K562 (cell line): ENCODE data around the gene PPY. TPM values are rescaled to one million over a fixed set of nuclear protein-coding genes. Genes with fewer than 3 reads are reported as not detected.

ENCODE experiments used
- ATAC-seq: fragments of 200-7000 bp; cut with Tn5 transposase; 3 replicates; pipeline ENCODE4 v1.9.1; 2020; ENCODE audit warnings: moderate library complexity
- BruUV-seq: library from RNA; stranded (reverse); fragments of 400-500 nt; replicated peaks from 2 replicates; lab custom pipeline; 2021; lab: Mats Ljungman, UMichigan
- CTCF ChIA-PET: fragments of 300-600 bp; formaldehyde crosslinking; extraction: SDS; loops from one replicate; lab custom pipeline; 2021; ENCODE audit warnings: low intra/inter-chr PET ratio; lab: Yijun Ruan, JAX
- POLR2A ChIA-PET: fragments of 300-600, 350-650 bp; sonication (Branson Sonifier 250); formaldehyde crosslinking; extraction: SDS; loops from one replicate; lab custom pipeline; 2021; ENCODE audit warnings: antibody characterized with exemption, inconsistent platforms; lab: Yijun Ruan, JAX
- DNase-seq, 4 experiments: peaks; one replicate each; pipeline versions ENCODE4 v3.0.0 to v3.0.0-alpha.2; 2011 to 2018; ENCODE audit warnings: low spot score in 3 of 4, mixed read lengths in 3 of 4; ENCODE audit errors: extremely low read depth in 1 of 4
- FAIRE-seq: peaks from 2 replicates; lab custom pipeline; 2011; peaks lifted over from hg19 to GRCh38; lab: Jason Lieb, UNC
- H2AFZ ChIP-seq: 2 replicates; pipeline ENCODE4 v1.6.0; 2011; ENCODE audit warnings: low read depth, low read length, control low read depth, inconsistent platforms
- H3K27ac ChIP-seq: fragments of 200-600 bp; 3 replicates; pipeline ENCODE4 v1.8.0; 2011; ENCODE audit warnings: low read depth, mild to moderate bottlenecking, control low read depth, inconsistent platforms, low read length, moderate library complexity, mixed read lengths; ENCODE audit errors: extremely low read depth
- H3K27me3 ChIP-seq, 2 experiments: fragments of 300-600 bp in 1 of 2; 2 replicates in 1 of 2; 3 replicates in 1 of 2; pipeline versions ENCODE4 v1.6.0 to v1.8.0; 2011; ENCODE audit warnings: inconsistent platforms in 2 of 2, low read length in 2 of 2, mild to moderate bottlenecking in 1 of 2, mixed read lengths in 1 of 2, moderate library complexity in 1 of 2; ENCODE audit not compliant: control insufficient read depth in 2 of 2, insufficient read depth in 2 of 2
- H3K36me3 ChIP-seq: fragments of 300-600 bp; 3 replicates; pipeline ENCODE4 v1.8.0; 2011; ENCODE audit warnings: mild to moderate bottlenecking, low read length, inconsistent platforms; ENCODE audit not compliant: control insufficient read depth, insufficient read depth
- H3K4me1 ChIP-seq, 2 experiments: fragments of 200-600 bp in 1 of 2; replicated peaks in 1 of 2; 2 replicates in 1 of 2; 3 replicates in 1 of 2; pipeline versions ENCODE4 v1.5.1 to v1.8.0; 2011; ENCODE audit warnings: inconsistent platforms in 2 of 2, low read length in 2 of 2, mild to moderate bottlenecking in 1 of 2, mixed read lengths in 1 of 2, moderate library complexity in 1 of 2; ENCODE audit not compliant: control insufficient read depth in 2 of 2, insufficient read depth in 2 of 2
- H3K4me2 ChIP-seq: 2 replicates; pipeline ENCODE4 v1.6.1; 2011; ENCODE audit warnings: low read length, control low read depth, inconsistent platforms, mixed read lengths; ENCODE audit not compliant: insufficient read depth
- H3K4me3 ChIP-seq: fragments of 200-600 bp; sonication (generic), shearing (Covaris generic); 2 replicates; pipeline ENCODE4 v1.5.1; 2016; ENCODE audit warnings: control low read depth, inconsistent platforms
- H3K79me2 ChIP-seq: fragments of 200-600 bp; 3 replicates; pipeline ENCODE4 v1.8.0; 2011; ENCODE audit warnings: low read length, inconsistent platforms; ENCODE audit not compliant: control insufficient read depth, insufficient read depth
- H3K9ac ChIP-seq, 2 experiments: 2 replicates each; pipeline versions ENCODE4 v1.6.0 to v1.6.1; 2011; ENCODE audit warnings: low read depth in 2 of 2, low read length in 2 of 2, control low read depth in 1 of 2, inconsistent platforms in 1 of 2, mild to moderate bottlenecking in 1 of 2, mixed read lengths in 1 of 2; ENCODE audit not compliant: insufficient read depth in 1 of 2
- H3K9me1 ChIP-seq: one replicate; pipeline ENCODE4 v1.6.0; 2011; ENCODE audit warnings: inconsistent platforms, mild to moderate bottlenecking, low read length, moderate library complexity; ENCODE audit not compliant: control insufficient read depth, insufficient read depth
- H3K9me3 ChIP-seq: replicated peaks from 2 replicates; pipeline ENCODE4 v1.5.1; 2011; ENCODE audit warnings: low read depth, low read length, inconsistent platforms; ENCODE audit not compliant: control insufficient read depth, insufficient read depth
- H4K20me1 ChIP-seq: replicated peaks from 2 replicates; pipeline ENCODE4 v1.6.1; 2011; ENCODE audit warnings: low read length, inconsistent platforms, mixed read lengths; ENCODE audit not compliant: control insufficient read depth, insufficient read depth
- E2F5 ChIP-seq: sonication (generic); formaldehyde crosslinking; IDR thresholded peaks from 2 replicates; pipeline ENCODE4 v1.8.0; 2022; ENCODE audit warnings: mild to moderate bottlenecking, missing genetic modification reagents
- MCM3 ChIP-seq: fragments of 450-650 bp; IDR thresholded peaks from 2 replicates; pipeline ENCODE4 v1.6.1; 2016
- RNF2 ChIP-seq: sonication (generic); IDR thresholded peaks from 2 replicates; pipeline ENCODE4 v1.6.1; 2016
- SIX5 ChIP-seq, 2 experiments: IDR thresholded peaks; 2 replicates each; pipeline ENCODE4 v1.6.1; 2011; ENCODE audit warnings: low read length in 2 of 2, borderline replicate concordance in 1 of 2, low read depth in 1 of 2, mild to moderate bottlenecking in 1 of 2, moderate library complexity in 1 of 2; ENCODE audit not compliant: insufficient read depth in 1 of 2
- SP2 ChIP-seq: IDR thresholded peaks from 2 replicates; pipeline ENCODE4 v1.6.1; 2011; ENCODE audit warnings: mild to moderate bottlenecking, low read depth, low read length, moderate library complexity; ENCODE audit not compliant: poor library complexity, severe bottlenecking; ENCODE audit errors: extremely low read depth
- TAF1 ChIP-seq: IDR thresholded peaks from 2 replicates; pipeline ENCODE4 v1.6.1; 2011; ENCODE audit warnings: mild to moderate bottlenecking, low read length, moderate library complexity; ENCODE audit not compliant: insufficient read depth, control insufficient read depth, severe bottlenecking; ENCODE audit errors: extremely low read depth
- ZNF174 ChIP-seq: fragments of 250-450 bp; sonication (Bioruptor Pico); IDR thresholded peaks from 2 replicates; pipeline ENCODE4 v1.4.0; 2020; ENCODE audit warnings: mild to moderate bottlenecking
- ZNF274 ChIP-seq: IDR thresholded peaks from 2 replicates; pipeline ENCODE4 v1.6.1; 2011; ENCODE audit warnings: low read depth, mild to moderate bottlenecking, low read length, moderate library complexity, borderline replicate concordance
- WGBS: fragments of 100-300 bp; shearing (Covaris generic); methylation state at CpG from one replicate; pipeline ENCODE4 v1.1.6; 2016; ENCODE audit warnings: low coverage, mixed read lengths; ENCODE audit not compliant: insufficient coverage; ENCODE audit errors: missing lambda C conversion rate; 5-methylcytosine and 5-hydroxymethylcytosine counted together
- in situ Hi-C: fragments of 300-500 bp; cut with MboI; formaldehyde crosslinking; loops from 4 replicates; pipeline ENCODE4 v1.15.0; 2018; ENCODE audit warnings: inconsistent platforms, mixed read lengths
- intact Hi-C: fragments of 100-400 bp; cut with micrococcal nuclease; formaldehyde crosslinking; loops from 2 replicates; pipeline ENCODE4 v1.14.2; 2022
- polyA plus RNA-seq, 8 experiments: library from polyadenylated mRNA; depleted of rRNA in 4 of 8; stranded (reverse) in 5 of 8; unstranded in 3 of 8; fragments of >200 nt; fragmentation: Nextera tagmentation in 2 of 8; fragmentation: Illumina TruSeq in 1 of 8; extraction: Ambion mirVana in 2 of 8; extraction: Trizol in 1 of 8; gene quantifications; 2 replicates each; pipeline versions ENCODE4 v1.2.1 to v1.2.3, GENCODE V29; 2011 to 2014; ENCODE audit warnings: inconsistent platforms in 1 of 8, missing spikeins in 1 of 8
- total RNA-seq, 7 experiments: library from RNA; depleted of rRNA in 6 of 7; stranded (reverse); fragments of >200 nt in 6 of 7; fragmentation: Illumina TruSeq in 2 of 7; extraction: Trizol in 2 of 7; gene quantifications; 2 replicates each; pipeline versions ENCODE4 v1.2.1 to v1.2.3, GENCODE V29; 2011 to 2021; ENCODE audit warnings: low replicate concordance in 1 of 7
- TF ChIP-seq, protein P1 (sequence below): fragments of 250-450 bp; sonication (Bioruptor Pico); IDR thresholded peaks from 2 replicates; pipeline ENCODE4 v1.4.0; 2020; ENCODE audit warnings: mild to moderate bottlenecking
- TF ChIP-seq, protein P2 (sequence below): sonication (generic); formaldehyde crosslinking; IDR thresholded peaks from 2 replicates; pipeline ENCODE4 v1.8.0; 2022; ENCODE audit warnings: mild to moderate bottlenecking, missing genetic modification reagents, borderline replicate concordance

PPY gene
- total and polyA plus RNA-seq, 9 of the 15 experiments (the other 6 are each of a cell fraction or from before 2014, with no cell fraction given) = not detected

DNA sequence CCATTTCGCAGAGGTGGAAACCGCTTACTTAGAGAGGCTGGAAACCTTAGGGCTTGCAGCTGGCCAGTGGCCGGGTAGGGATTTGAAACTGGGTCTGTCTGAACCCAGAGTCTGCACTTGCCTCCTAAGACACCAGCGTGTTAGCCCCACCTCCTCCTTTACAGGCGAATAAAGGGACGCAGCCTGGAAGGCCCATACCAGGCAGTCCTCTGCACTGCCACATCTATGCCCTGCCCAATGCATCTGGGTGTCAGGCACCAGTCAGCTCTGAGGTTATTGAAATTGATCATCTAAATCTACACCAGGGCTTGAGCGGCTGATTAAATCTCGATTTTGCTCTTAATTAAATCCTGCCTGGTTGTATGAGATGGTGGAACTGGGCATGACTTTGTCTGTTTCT is 42.2 kb upstream of the PPY start:
- ATAC-seq = 0 out of 3 replicates have a peak, but pooled peaks have one; percentile 12
- peak overlapping the region; percentile 96 for H2AFZ ChIP-seq
- TF ChIP-seq SP2 (no peak), SIX5 (IDR thresholded peaks at IDR 0.05; ENCODE audit: borderline replicate concordance in 1 of 2, insufficient read depth in 1 of 2, low read depth in 1 of 2, low read length in 2 of 2) (no peak), ZNF274 (no peak), E2F5 (CRISPR knock-in tag) (no peak), RNF2 (no peak), ZNF174 (CRISPR knock-in tag) (no peak), TAF1 (no peak), MCM3 (no peak)
- TF ChIP-seq, protein P1, sequence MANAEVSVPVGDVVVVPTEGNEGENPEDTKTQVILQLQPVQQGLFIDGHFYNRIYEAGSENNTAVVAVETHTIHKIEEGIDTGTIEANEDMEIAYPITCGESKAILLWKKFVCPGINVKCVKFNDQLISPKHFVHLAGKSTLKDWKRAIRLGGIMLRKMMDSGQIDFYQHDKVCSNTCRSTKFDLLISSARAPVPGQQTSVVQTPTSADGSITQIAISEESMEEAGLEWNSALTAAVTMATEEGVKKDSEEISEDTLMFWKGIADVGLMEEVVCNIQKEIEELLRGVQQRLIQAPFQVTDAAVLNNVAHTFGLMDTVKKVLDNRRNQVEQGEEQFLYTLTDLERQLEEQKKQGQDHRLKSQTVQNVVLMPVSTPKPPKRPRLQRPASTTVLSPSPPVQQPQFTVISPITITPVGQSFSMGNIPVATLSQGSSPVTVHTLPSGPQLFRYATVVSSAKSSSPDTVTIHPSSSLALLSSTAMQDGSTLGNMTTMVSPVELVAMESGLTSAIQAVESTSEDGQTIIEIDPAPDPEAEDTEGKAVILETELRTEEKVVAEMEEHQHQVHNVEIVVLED (CRISPR knock-in tag) = no peak
- TF ChIP-seq, protein P2, sequence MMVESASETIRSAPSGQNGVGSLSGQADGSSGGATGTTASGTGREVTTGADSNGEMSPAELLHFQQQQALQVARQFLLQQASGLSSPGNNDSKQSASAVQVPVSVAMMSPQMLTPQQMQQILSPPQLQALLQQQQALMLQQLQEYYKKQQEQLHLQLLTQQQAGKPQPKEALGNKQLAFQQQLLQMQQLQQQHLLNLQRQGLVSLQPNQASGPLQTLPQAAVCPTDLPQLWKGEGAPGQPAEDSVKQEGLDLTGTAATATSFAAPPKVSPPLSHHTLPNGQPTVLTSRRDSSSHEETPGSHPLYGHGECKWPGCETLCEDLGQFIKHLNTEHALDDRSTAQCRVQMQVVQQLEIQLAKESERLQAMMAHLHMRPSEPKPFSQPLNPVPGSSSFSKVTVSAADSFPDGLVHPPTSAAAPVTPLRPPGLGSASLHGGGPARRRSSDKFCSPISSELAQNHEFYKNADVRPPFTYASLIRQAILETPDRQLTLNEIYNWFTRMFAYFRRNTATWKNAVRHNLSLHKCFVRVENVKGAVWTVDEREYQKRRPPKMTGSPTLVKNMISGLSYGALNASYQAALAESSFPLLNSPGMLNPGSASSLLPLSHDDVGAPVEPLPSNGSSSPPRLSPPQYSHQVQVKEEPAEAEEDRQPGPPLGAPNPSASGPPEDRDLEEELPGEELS = no peak
- TF ChIP-seq, all 486 proteins: peak for 0
- DNase-seq (no peak), FAIRE-seq (no peak)
- intact Hi-C loops = no loop called here
- no peak overlapping the region for H3K27ac ChIP-seq
- H3K4me1 ChIP-seq = peaks cover 5 to 12% of the 10 kb centered on the region in 2 experiments
- no peaks in the 10 kb centered on the region for H3K79me2 ChIP-seq
- H4K20me1 ChIP-seq = peaks cover 10% of the 10 kb centered on the region; the same call in 1 of the 2 replicates
- H3K36me3 ChIP-seq = no peaks in the 10 kb centered on the region
- peaks cover 23 to 33% of the 10 kb centered on the region in 2 experiments for H3K27me3 ChIP-seq
- H3K9me3 ChIP-seq = no peaks in the 10 kb centered on the region
- ChIA-PET POLR2A (interaction anchor here (0.6 to 1.2 kb wide), 2 partner anchors 27 to 233 kb away, joined by 3 read pairs; no protein-coding TSS in a partner anchor), CTCF (no interaction called here)
- peak overlapping the region; percentile 86; the same call in 1 of the 2 replicates for H3K4me2 ChIP-seq
- H3K9ac ChIP-seq = peak overlapping the region in 1 of 2 experiments; percentile 91; a peak in 1 of 4 replicates
- no TSS peak for BruUV-seq
- in situ Hi-C loops = no loop called here
- no peak overlapping the region for H3K4me3 ChIP-seq
- 54% methylated on average over 8 of the region's 8 CpGs for WGBS
- no peaks in the 10 kb centered on the region for H3K9me1 ChIP-seq
